Gastroesophageal sphincter (tissue), 4 donors: ENCODE measurements around the gene HOXD8. TPM values are rescaled to one million over a fixed set of nuclear protein-coding genes. Genes with fewer than 3 reads are reported as not detected.

ENCODE experiments used
- ATAC-seq: fragments of 150-250 bp; one replicate; pipeline ENCODE4 v1.9.1; 2016; ENCODE audit warnings: mild to moderate bottlenecking, moderate library complexity
- H3K27ac ChIP-seq, 4 donors: fragments of 200-600 bp; sonication (generic) in 3 of 4; 1 replicate in 3 of 4; 2 replicates in 1 of 4; pipeline ENCODE4 v1.5.1; 2016 to 2019
- H3K27me3 ChIP-seq: fragments of 200-600 bp; sonication (generic); one replicate; pipeline ENCODE4 v1.5.1; 2019
- H3K36me3 ChIP-seq, 2 donors: fragments of 200-600 bp; sonication (generic); one replicate each; pipeline ENCODE4 v1.5.1; 2019; ENCODE audit warnings: control low read depth in 1 of 2
- H3K4me1 ChIP-seq, 3 donors: fragments of 200-600 bp; sonication (generic); 1 replicate in 2 of 3; 2 replicates in 1 of 3; pipeline ENCODE4 v1.5.1; 2016 to 2019; ENCODE audit warnings: control low read depth in 2 of 3
- H3K4me3 ChIP-seq, 2 donors: fragments of 200-600 bp; sonication (generic); one replicate each; pipeline ENCODE4 v1.5.1; 2019; ENCODE audit warnings: mild to moderate bottlenecking in 1 of 2, moderate library complexity in 1 of 2
- H3K9me3 ChIP-seq, 3 donors: fragments of 200-600 bp; sonication (generic); one replicate each; pipeline ENCODE4 v1.5.1; 2017 to 2019; ENCODE audit warnings: control low read depth in 2 of 3
- CTCF ChIP-seq, 4 experiments: fragments of 200-600 bp in 2 of 4; fragments of 450-650 bp in 2 of 4; sonication (generic) in 1 of 4; IDR thresholded peaks; one replicate each; pipeline ENCODE4 v1.5.1; 2017 to 2019; ENCODE audit warnings: antibody characterized with exemption in 4 of 4, mild to moderate bottlenecking in 2 of 4, moderate library complexity in 2 of 4
- EP300 ChIP-seq: sonication (generic); formaldehyde crosslinking; IDR thresholded peaks from one replicate; pipeline ENCODE4 v1.6.1; 2017; ENCODE audit warnings: antibody characterized with exemption, mild to moderate bottlenecking
- POLR2A ChIP-seq, 2 donors: fragments of 450-650 bp; IDR thresholded peaks; one replicate each; pipeline ENCODE4 v1.6.1; 2017; ENCODE audit warnings: antibody characterized with exemption in 2 of 2, mild to moderate bottlenecking in 2 of 2, moderate library complexity in 1 of 2
- POLR2AphosphoS5 ChIP-seq: sonication (generic); formaldehyde crosslinking; IDR thresholded peaks from one replicate; pipeline ENCODE4 v1.6.1; 2017; ENCODE audit warnings: antibody characterized with exemption
- WGBS, 2 donors: methylation state at CpG; one replicate each; pipeline ENCODE4 v1.1.5; 2018; ENCODE audit warnings: low coverage in 1 of 2; 5-methylcytosine and 5-hydroxymethylcytosine counted together
- total RNA-seq, 4 donors: library from RNA; depleted of rRNA; stranded (reverse); fragments of >200 nt; gene quantifications; one replicate each; pipeline ENCODE4 v1.1.0, GENCODE V29; 2016

Gene HOXD8
- total RNA-seq, 4 donors from 2014 or later, result 2.3 to 6.9 (median 3.4) TPM

- 21 to 32% methylated on average over 5 of the region's 6 CpGs for WGBS, 2 donors
- H3K27me3 ChIP-seq, result peaks cover 100% of the 10 kb centered on the region
- no peak overlapping the region for H3K27ac ChIP-seq
- H3K4me1 ChIP-seq, result peaks cover 0 to 52% (median 13%) of the 10 kb centered on the region in 3 donors
- H3K9me3 ChIP-seq, result no peaks in the 10 kb centered on the region
- H3K36me3 ChIP-seq, result no peaks in the 10 kb centered on the region
- TF ChIP-seq EP300 (no peak), POLR2A (IDR thresholded peaks at IDR 0.05) (no peak), POLR2AphosphoS5 (no peak), CTCF (IDR thresholded peaks at IDR 0.05) (no peak)
- H3K4me3 ChIP-seq, result no peak overlapping the region
- ATAC-seq, result no peak
Measured at GRCh38 chr2:176155356-176156044, 26.0 kb downstream of the HOXD8 start.

- Histone ChIP-seq H3K4me1 (peaks cover 0 to 61% (median 17%) of the 10 kb centered on the region in 3 donors), H3K27me3 (peaks cover 100% of the 10 kb centered on the region), H3K36me3 (no peaks in the 10 kb centered on the region), H3K27ac (no peak overlapping the region), H3K9me3 (no peaks in the 10 kb centered on the region), H3K4me3 (no peak overlapping the region)
- no peak for ATAC-seq
- TF ChIP-seq POLR2A (IDR thresholded peaks at IDR 0.05), result no peak
- TF ChIP-seq POLR2AphosphoS5, result no peak
- no peak for TF ChIP-seq EP300
- TF ChIP-seq CTCF (IDR thresholded peaks at IDR 0.05), result no peak
- WGBS, 2 donors, result 16 to 28% methylated on average over 3 to 6 of the region's 8 CpGs
Measured at GRCh38 chr2:176156301-176156806, 26.8 kb downstream of the HOXD8 start.

- no peak within 1 kb of the TSS for H3K27ac ChIP-seq
- peaks cover 0 to 60% (median 17%) of the 10 kb centered on the region in 3 donors for H3K4me1 ChIP-seq
- H3K27me3 ChIP-seq, result peaks cover 100% of the 10 kb centered on the region
- H3K36me3 ChIP-seq, result no peaks in the 10 kb centered on the region
- H3K4me3 ChIP-seq, result peak within 1 kb of the TSS in 1 of 2 donors; percentile 32
- no peaks in the 10 kb centered on the region for H3K9me3 ChIP-seq
- WGBS, 2 donors, result 0 to 6% methylated on average over 3 to 15 of the region's 48 CpGs
- ATAC-seq, result no peak
- TF ChIP-seq POLR2A (IDR thresholded peaks at IDR 0.05) (no peak), CTCF (IDR thresholded peaks at IDR 0.05) (no peak), EP300 (no peak), POLR2AphosphoS5 (no peak)
Measured at GRCh38 chr2:176156807-176157498, 27.4 kb downstream of the HOXD8 start, which contains the start of gene HOXD3. HOXD3 (plus strand) TSS chr2:176157307; CDS start chr2:176169115, 11,808 bp downstream.

- Histone ChIP-seq H3K27me3 (peaks cover 100% of the 10 kb centered on the region), H3K4me3 (peak overlapping the region in 1 of 2 donors; percentile 32), H3K27ac (no peak overlapping the region), H3K36me3 (no peaks in the 10 kb centered on the region), H3K4me1 (peaks cover 0 to 60% (median 17%) of the 10 kb centered on the region in 3 donors), H3K9me3 (no peaks in the 10 kb centered on the region)
- ATAC-seq, result no peak
- WGBS, 2 donors, result 10 to 16% methylated on average over 31 to 41 of the region's 43 CpGs
- no peak for TF ChIP-seq CTCF (IDR thresholded peaks at IDR 0.05)
Measured at GRCh38 chr2:176157499-176158185, 28.1 kb downstream of the HOXD8 start.
